Smooth muscle cell (in vitro differentiated cells): ENCODE data around the gene LSM6. TPM values are rescaled to one million over a fixed set of nuclear protein-coding genes. Genes with fewer than 3 reads are reported as not detected.

Experiments
- DNase-seq: peaks from one replicate; lab custom pipeline; 2025; ENCODE audit not compliant: unreplicated experiment; lab: John Stamatoyannopoulos, UW
- H2AFZ ChIP-seq: fragments of 200-600 bp; sonication (generic); 2 replicates; pipeline ENCODE4 v1.6.0; 2016; ENCODE audit warnings: antibody characterized with exemption, low read depth, mild to moderate bottlenecking
- H3F3A ChIP-seq: fragments of 200-600 bp; sonication (generic); 2 replicates; pipeline ENCODE4 v1.6.0; 2017; ENCODE audit warnings: antibody characterized with exemption, low read depth
- H3K27ac ChIP-seq: fragments of 200-600 bp; sonication (generic); 2 replicates; pipeline ENCODE4 v1.5.1; 2016; ENCODE audit warnings: low read depth, mild to moderate bottlenecking
- H3K27me3 ChIP-seq: fragments of 200-600 bp; sonication (generic); 2 replicates; pipeline ENCODE4 v1.6.1; 2016; ENCODE audit warnings: low read depth, mild to moderate bottlenecking
- H3K36me3 ChIP-seq: fragments of 200-600 bp; sonication (generic); 2 replicates; pipeline ENCODE4 v1.5.1; 2016; ENCODE audit warnings: low read depth
- H3K4me1 ChIP-seq: fragments of 200-600 bp; sonication (generic); 2 replicates; pipeline ENCODE4 v1.5.1; 2016; ENCODE audit warnings: low read depth
- H3K4me2 ChIP-seq: fragments of 200-600 bp; sonication (generic); 2 replicates; pipeline ENCODE4 v1.6.0; 2016; ENCODE audit warnings: mild to moderate bottlenecking
- H3K4me3 ChIP-seq: fragments of 200-600 bp; sonication (generic); 2 replicates; pipeline ENCODE4 v1.5.1; 2016; ENCODE audit warnings: mild to moderate bottlenecking
- H3K79me2 ChIP-seq: fragments of 200-600 bp; sonication (generic); 2 replicates; pipeline ENCODE4 v1.6.0; 2016; ENCODE audit warnings: low read depth, mild to moderate bottlenecking
- H3K9ac ChIP-seq: fragments of 200-600 bp; sonication (generic); 2 replicates; pipeline ENCODE4 v1.6.0; 2016; ENCODE audit warnings: low read depth
- H3K9me3 ChIP-seq: fragments of 200-600 bp; sonication (generic); replicated peaks from 2 replicates; pipeline ENCODE4 v1.5.1; 2016; ENCODE audit warnings: low read depth
- H4K20me1 ChIP-seq: fragments of 200-600 bp; sonication (generic); 2 replicates; pipeline ENCODE4 v1.6.0; 2016; ENCODE audit warnings: low read depth
- WGBS: methylation state at CpG from one replicate; pipeline ENCODE4 v1.1.7; 2016; ENCODE audit warnings: low lambda C conversion rate; 5-methylcytosine and 5-hydroxymethylcytosine counted together
- polyA plus RNA-seq: library from polyadenylated mRNA; unstranded; fragments of >200 nt; fragmentation: Nextera tagmentation; extraction: Ambion mirVana; gene quantifications from 2 replicates; pipeline ENCODE4 v1.2.1, GENCODE V29; 2016
- total RNA-seq: library from RNA; depleted of rRNA; stranded (reverse); fragments of >200 nt; gene quantifications from 2 replicates; pipeline ENCODE4 v1.2.3, GENCODE V29; 2014
- TF ChIP-seq, protein P1 (sequence below): fragments of 200-600 bp; sonication (generic); IDR thresholded peaks from 2 replicates; pipeline ENCODE4 v1.5.1; 2017; ENCODE audit warnings: borderline replicate concordance, mild to moderate bottlenecking, antibody characterized with exemption; ENCODE audit not compliant: insufficient read depth, poor library complexity, severe bottlenecking

Gene LSM6
- total and polyA plus RNA-seq, 2 experiments from 2014 or later, result 36.9 to 58.5 TPM

DNA sequence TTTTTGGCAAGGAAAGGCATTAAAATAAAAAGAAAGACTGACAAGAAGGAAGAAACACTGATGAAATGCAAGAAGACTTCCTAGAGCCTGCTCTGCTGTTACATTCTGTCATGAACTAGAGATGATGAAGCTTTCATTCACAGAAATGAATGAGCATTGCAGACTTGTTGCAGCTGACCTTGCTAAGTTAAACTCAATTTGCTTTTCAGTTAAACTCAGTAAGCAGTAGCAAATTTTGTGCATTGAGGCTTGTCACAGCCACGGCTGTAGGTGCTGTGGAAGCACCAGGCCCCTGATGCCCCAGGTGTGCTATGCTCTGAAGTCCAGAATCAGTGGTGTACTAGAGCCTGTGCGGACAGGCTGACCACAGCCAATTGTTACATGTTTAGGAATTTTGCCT is 39.6 kb upstream of the LSM6 start:
- no peaks in the 10 kb centered on the region for H3F3A ChIP-seq
- WGBS, result 86% methylated on average over 2 of the region's 2 CpGs
- no peak overlapping the region for H3K4me3 ChIP-seq
- H4K20me1 ChIP-seq, result no peaks in the 10 kb centered on the region
- H3K27ac ChIP-seq, result no peak overlapping the region
- no peaks in the 10 kb centered on the region for H3K36me3 ChIP-seq
- H3K4me1 ChIP-seq, result peaks cover 3% of the 10 kb centered on the region
- no peaks in the 10 kb centered on the region for H3K27me3 ChIP-seq
- DNase-seq, result no peak
- TF ChIP-seq, protein P1, sequence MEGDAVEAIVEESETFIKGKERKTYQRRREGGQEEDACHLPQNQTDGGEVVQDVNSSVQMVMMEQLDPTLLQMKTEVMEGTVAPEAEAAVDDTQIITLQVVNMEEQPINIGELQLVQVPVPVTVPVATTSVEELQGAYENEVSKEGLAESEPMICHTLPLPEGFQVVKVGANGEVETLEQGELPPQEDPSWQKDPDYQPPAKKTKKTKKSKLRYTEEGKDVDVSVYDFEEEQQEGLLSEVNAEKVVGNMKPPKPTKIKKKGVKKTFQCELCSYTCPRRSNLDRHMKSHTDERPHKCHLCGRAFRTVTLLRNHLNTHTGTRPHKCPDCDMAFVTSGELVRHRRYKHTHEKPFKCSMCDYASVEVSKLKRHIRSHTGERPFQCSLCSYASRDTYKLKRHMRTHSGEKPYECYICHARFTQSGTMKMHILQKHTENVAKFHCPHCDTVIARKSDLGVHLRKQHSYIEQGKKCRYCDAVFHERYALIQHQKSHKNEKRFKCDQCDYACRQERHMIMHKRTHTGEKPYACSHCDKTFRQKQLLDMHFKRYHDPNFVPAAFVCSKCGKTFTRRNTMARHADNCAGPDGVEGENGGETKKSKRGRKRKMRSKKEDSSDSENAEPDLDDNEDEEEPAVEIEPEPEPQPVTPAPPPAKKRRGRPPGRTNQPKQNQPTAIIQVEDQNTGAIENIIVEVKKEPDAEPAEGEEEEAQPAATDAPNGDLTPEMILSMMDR, result no peak
- H3K4me2 ChIP-seq, result no peak overlapping the region
- no peak overlapping the region for H2AFZ ChIP-seq
- H3K9ac ChIP-seq, result no peak overlapping the region
- H3K79me2 ChIP-seq, result no peaks in the 10 kb centered on the region
- no peaks in the 10 kb centered on the region for H3K9me3 ChIP-seq

DNA sequence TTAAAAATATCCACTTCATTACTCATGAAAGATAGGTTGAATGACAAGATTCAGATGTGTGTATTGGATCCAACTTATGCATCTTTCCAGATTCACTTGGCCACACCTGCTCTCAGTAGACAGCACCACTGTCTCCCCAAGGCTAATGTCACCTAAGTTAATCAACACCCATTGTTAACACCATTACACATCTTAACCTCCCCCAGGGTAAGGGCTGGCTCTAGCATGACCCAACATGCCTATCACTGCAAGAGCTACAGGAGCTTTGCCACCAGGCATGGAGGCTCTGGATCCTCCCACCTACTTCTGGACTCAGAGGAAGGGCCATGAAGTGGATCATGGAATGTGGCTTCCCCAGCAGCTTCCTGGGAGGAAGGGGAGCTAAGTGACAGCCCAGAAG is 32.8 kb upstream of the LSM6 start:
- no peaks in the 10 kb centered on the region for H3F3A ChIP-seq
- no peak overlapping the region for H3K4me3 ChIP-seq
- H3K4me1 ChIP-seq, result no peaks in the 10 kb centered on the region
- H3K27me3 ChIP-seq, result no peaks in the 10 kb centered on the region
- no peak overlapping the region for H3K9ac ChIP-seq
- H3K9me3 ChIP-seq, result no peaks in the 10 kb centered on the region
- TF ChIP-seq, protein P1, result no peak
- H3K36me3 ChIP-seq, result no peaks in the 10 kb centered on the region
- no peak for DNase-seq
- no peaks in the 10 kb centered on the region for H3K79me2 ChIP-seq
- no peaks in the 10 kb centered on the region for H4K20me1 ChIP-seq
- H2AFZ ChIP-seq, result no peak overlapping the region
- no peak overlapping the region for H3K4me2 ChIP-seq
- no peak overlapping the region for H3K27ac ChIP-seq

DNA sequence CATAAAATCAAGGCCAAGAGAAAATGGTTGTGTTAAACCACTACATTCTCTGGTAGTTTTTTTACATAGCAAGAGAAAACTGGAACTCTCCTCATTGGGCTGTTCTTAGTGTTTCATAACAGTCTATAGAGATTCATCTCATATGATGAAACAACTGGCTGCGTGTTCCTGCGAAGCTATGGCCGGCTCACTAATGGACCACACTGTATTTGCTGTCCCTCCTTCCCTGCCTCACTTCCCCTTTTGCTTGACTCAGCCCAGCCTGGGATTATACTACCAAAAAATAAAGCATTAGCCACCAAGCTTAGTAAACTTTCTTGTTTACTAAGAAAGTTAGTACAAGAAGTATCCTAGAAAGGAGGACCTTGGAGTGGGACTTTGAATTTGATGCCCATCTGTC is 31.6 kb upstream of the LSM6 start:
- Histone ChIP-seq H4K20me1 (no peaks in the 10 kb centered on the region), H3K9ac (no peak overlapping the region), H3K27ac (no peak overlapping the region), H3K79me2 (no peaks in the 10 kb centered on the region), H3F3A (no peaks in the 10 kb centered on the region), H3K27me3 (no peaks in the 10 kb centered on the region), H3K4me1 (no peaks in the 10 kb centered on the region), H3K4me3 (no peak overlapping the region), H3K9me3 (no peaks in the 10 kb centered on the region), H3K4me2 (no peak overlapping the region), H3K36me3 (no peaks in the 10 kb centered on the region), H2AFZ (no peak overlapping the region)
- TF ChIP-seq, protein P1, result no peak
- DNase-seq, result no peak
- 84% methylated on average over 3 of the region's 3 CpGs for WGBS

DNA sequence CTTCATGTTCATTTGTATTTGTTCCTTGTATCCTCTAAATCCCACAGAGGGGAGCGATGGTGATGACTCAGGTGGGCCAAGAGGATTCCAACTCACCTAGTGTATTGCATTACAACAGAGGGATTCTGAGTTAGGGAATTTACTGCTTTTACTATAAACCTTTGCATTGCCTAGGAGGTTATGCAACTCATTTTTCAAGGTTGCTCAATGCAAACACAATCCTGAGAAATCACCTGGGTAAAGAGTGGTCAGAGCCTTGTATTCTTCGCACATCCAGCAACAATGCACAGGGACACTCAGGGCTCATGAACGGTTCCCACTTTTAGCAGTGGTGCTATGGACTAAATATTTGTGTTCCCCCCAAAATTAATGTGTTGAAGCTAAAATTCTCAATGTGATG is 28.6 kb upstream of the LSM6 start:
- H3K27me3 ChIP-seq, result no peaks in the 10 kb centered on the region
- no peaks in the 10 kb centered on the region for H3K4me1 ChIP-seq
- H2AFZ ChIP-seq, result no peak overlapping the region
- DNase-seq, result no peak
- H4K20me1 ChIP-seq, result no peaks in the 10 kb centered on the region
- H3K4me2 ChIP-seq, result no peak overlapping the region
- H3K4me3 ChIP-seq, result no peak overlapping the region
- H3F3A ChIP-seq, result no peaks in the 10 kb centered on the region
- no peak overlapping the region for H3K9ac ChIP-seq
- H3K36me3 ChIP-seq, result no peaks in the 10 kb centered on the region
- no peak overlapping the region for H3K27ac ChIP-seq
- H3K9me3 ChIP-seq, result no peaks in the 10 kb centered on the region
- H3K79me2 ChIP-seq, result no peaks in the 10 kb centered on the region
- WGBS, result 91% methylated on average over 3 of the region's 3 CpGs
- TF ChIP-seq, protein P1, result no peak
